Activated CD8-positive, alpha-beta T cell treated with anti-CD3 and anti-CD28 coated beads for 36 hours (primary cell): ENCODE measurements around the gene RHNO1. TPM values are rescaled to one million over a fixed set of nuclear protein-coding genes. Genes with fewer than 3 reads are reported as not detected.
A peak's percentile ranks its signal among the peaks of the same experiment; 100 is the strongest.

Experiments used
- ATAC-seq: fragments of 200-7000 bp; cut with Tn5 transposase; one replicate; pipeline ENCODE4 v1.10.0; 2021; ENCODE audit warnings: mild to moderate bottlenecking, moderate library complexity
- CTCF ChIA-PET: fragments of 350-600 bp; sonication (Branson Sonifier 250); formaldehyde crosslinking; loops from one replicate; lab custom pipeline; 2021; ENCODE audit warnings: antibody characterized with exemption; lab: Charles Lee
- POLR2A ChIA-PET: fragments of 350-600 bp; sonication (Branson Sonifier 250); formaldehyde crosslinking; loops from one replicate; lab custom pipeline; 2021; ENCODE audit warnings: antibody characterized with exemption; lab: Charles Lee
- DNase-seq: peaks from one replicate; pipeline ENCODE4 v3.0.0-alpha.2; 2020
- H3K27ac Mint-ChIP-seq: one replicate; pipeline ENCODE4 v1.8.0; 2021; ENCODE audit warnings: mild to moderate bottlenecking, mixed read lengths
- H3K27me3 Mint-ChIP-seq: one replicate; pipeline ENCODE4 v1.8.0; 2021; ENCODE audit warnings: mixed read lengths
- H3K36me3 Mint-ChIP-seq: one replicate; pipeline ENCODE4 v1.8.0; 2021; ENCODE audit warnings: low read depth, mixed read lengths
- H3K4me1 Mint-ChIP-seq: one replicate; pipeline ENCODE4 v1.8.0; 2021; ENCODE audit warnings: low read depth, mixed read lengths
- H3K4me3 Mint-ChIP-seq: one replicate; pipeline ENCODE4 v1.8.0; 2021; ENCODE audit warnings: mild to moderate bottlenecking, moderate library complexity, mixed read lengths
- H3K9me3 Mint-ChIP-seq: one replicate; pipeline ENCODE4 v1.8.0; 2021; ENCODE audit warnings: mixed read lengths
- intact Hi-C: fragments of 100-400 bp; cut with micrococcal nuclease; formaldehyde crosslinking; loops from one replicate; pipeline ENCODE4 v1.10.0; 2022
- total RNA-seq, 2 experiments: library from RNA; stranded (reverse); gene quantifications; one replicate each; pipeline ENCODE4 v1.2.3, GENCODE V29; 2021
- TF ChIP-seq, protein P1 (sequence below): fragments of 200-600 bp; IDR thresholded peaks from one replicate; pipeline ENCODE4 v1.8.0; 2022; ENCODE audit warnings: antibody characterized with exemption, mild to moderate bottlenecking

Gene RHNO1
- total RNA-seq, 2 experiments from 2014 or later, result 56.9 to 62.9 TPM

GRCh38 chr12:2890001-2890387 lies 13.0 kb downstream of the RHNO1 start:
- H3K27me3 Mint-ChIP-seq, result no peaks in the 10 kb centered on the region
- H3K4me3 Mint-ChIP-seq, result peak overlapping the region; percentile 95
- ATAC-seq, result no peak
- CTCF ChIA-PET, result interaction anchor here (0.6 to 1.5 kb wide), 5 partner anchors 11 to 57 kb away, joined by 3 to 4 read pairs (median 3); no protein-coding TSS in a partner anchor
- no peaks in the 10 kb centered on the region for H3K9me3 Mint-ChIP-seq
- peak overlapping the region; percentile 79 for H3K27ac Mint-ChIP-seq
- H3K4me1 Mint-ChIP-seq, result peaks cover 32% of the 10 kb centered on the region
- intact Hi-C loops, result no loop called here
- no peak for DNase-seq
- TF ChIP-seq, protein P1, sequence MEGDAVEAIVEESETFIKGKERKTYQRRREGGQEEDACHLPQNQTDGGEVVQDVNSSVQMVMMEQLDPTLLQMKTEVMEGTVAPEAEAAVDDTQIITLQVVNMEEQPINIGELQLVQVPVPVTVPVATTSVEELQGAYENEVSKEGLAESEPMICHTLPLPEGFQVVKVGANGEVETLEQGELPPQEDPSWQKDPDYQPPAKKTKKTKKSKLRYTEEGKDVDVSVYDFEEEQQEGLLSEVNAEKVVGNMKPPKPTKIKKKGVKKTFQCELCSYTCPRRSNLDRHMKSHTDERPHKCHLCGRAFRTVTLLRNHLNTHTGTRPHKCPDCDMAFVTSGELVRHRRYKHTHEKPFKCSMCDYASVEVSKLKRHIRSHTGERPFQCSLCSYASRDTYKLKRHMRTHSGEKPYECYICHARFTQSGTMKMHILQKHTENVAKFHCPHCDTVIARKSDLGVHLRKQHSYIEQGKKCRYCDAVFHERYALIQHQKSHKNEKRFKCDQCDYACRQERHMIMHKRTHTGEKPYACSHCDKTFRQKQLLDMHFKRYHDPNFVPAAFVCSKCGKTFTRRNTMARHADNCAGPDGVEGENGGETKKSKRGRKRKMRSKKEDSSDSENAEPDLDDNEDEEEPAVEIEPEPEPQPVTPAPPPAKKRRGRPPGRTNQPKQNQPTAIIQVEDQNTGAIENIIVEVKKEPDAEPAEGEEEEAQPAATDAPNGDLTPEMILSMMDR, result no peak
- POLR2A ChIA-PET, result interaction anchor here (0.8 to 6.3 kb wide), 4 partner anchors 11 to 77 kb away, joined by 3 to 48 read pairs (median 3); partner anchors contain the start of genes FOXM1, ITFG2 and RHNO1
- peaks cover 23% of the 10 kb centered on the region for H3K36me3 Mint-ChIP-seq

GRCh38 chr12:2890388-2891239 lies 13.6 kb downstream of the RHNO1 start, which contains the start of gene TULP3:
Gene TULP3, plus strand, starts transcription at chr12:2890891. Its CDS starts 57 bp downstream, at chr12:2890948.
- ATAC-seq (peak; percentile 97), DNase-seq (peak; percentile 98)
- peaks cover 19% of the 10 kb centered on the region for H3K36me3 Mint-ChIP-seq
- ChIA-PET POLR2A (interaction anchor here (0.8 to 6.3 kb wide), 4 partner anchors 12 to 78 kb away, joined by 3 to 48 read pairs (median 3); partner anchors contain the start of genes FOXM1, ITFG2 and RHNO1), CTCF (interaction anchor here (0.6 to 1.6 kb wide), 6 partner anchors 11 to 57 kb away, joined by 3 to 4 read pairs (median 3); no protein-coding TSS in a partner anchor)
- H3K4me1 Mint-ChIP-seq, result peaks cover 32% of the 10 kb centered on the region
- H3K27me3 Mint-ChIP-seq, result no peaks in the 10 kb centered on the region
- H3K9me3 Mint-ChIP-seq, result no peaks in the 10 kb centered on the region
- H3K27ac Mint-ChIP-seq, result peak within 1 kb of the TSS; percentile 79
- TF ChIP-seq, protein P1, result no peak
- intact Hi-C loops, result no loop called here
- peak within 1 kb of the TSS; percentile 95 for H3K4me3 Mint-ChIP-seq

GRCh38 chr12:2891240-2892053 lies 14.4 kb downstream of the RHNO1 start:
- Mint-ChIP-seq H3K27me3 (no peaks in the 10 kb centered on the region), H3K27ac (peak overlapping the region; percentile 3), H3K36me3 (peaks cover 13% of the 10 kb centered on the region), H3K4me1 (peaks cover 32% of the 10 kb centered on the region), H3K4me3 (peak overlapping the region; percentile 95), H3K9me3 (no peaks in the 10 kb centered on the region)
- ATAC-seq (peak; percentile 8), DNase-seq (peak; percentile 41)
- TF ChIP-seq, protein P1, result no peak
- intact Hi-C loops, result no loop called here
- POLR2A ChIA-PET, result interaction anchor here (6.3 kb wide), 1 partner anchor 13 kb away, joined by 48 read pairs; the partner anchor contains the start of genes FOXM1 and RHNO1
- CTCF ChIA-PET, result interaction anchor here (1.6 kb wide), 1 partner anchor 53 kb away, joined by 4 read pairs; no protein-coding TSS in a partner anchor

- POLR2A ChIA-PET, result interaction anchor here (0.9 to 6.3 kb wide), 2 partner anchors 14 to 51 kb away, joined by 3 to 48 read pairs; partner anchors contain the start of genes FOXM1 and RHNO1
- Mint-ChIP-seq H3K27me3 (no peaks in the 10 kb centered on the region), H3K36me3 (peaks cover 13% of the 10 kb centered on the region), H3K27ac (no peak overlapping the region), H3K4me1 (peaks cover 32% of the 10 kb centered on the region), H3K4me3 (peak overlapping the region; percentile 95), H3K9me3 (no peaks in the 10 kb centered on the region)
- DNase-seq, result no peak
- TF ChIP-seq, protein P1, result no peak
- ATAC-seq, result no peak
- intact Hi-C loops, result no loop called here
- CTCF ChIA-PET, result interaction anchor here (0.8 to 1.6 kb wide), 2 partner anchors 52 to 150 kb away, joined by 3 to 4 read pairs; no protein-coding TSS in a partner anchor
These were observed 15.2 kb downstream of the RHNO1 start for GRCh38 chr12:2892246-2892645.
